Esophagus muscularis mucosa (tissue), 4 donors: ENCODE results near the gene PSAP. TPM values are rescaled to one million over a fixed set of nuclear protein-coding genes. Genes with fewer than 3 reads are reported as not detected.

Source experiments
- DNase-seq: peaks from one replicate; pipeline ENCODE4 v3.0.0-alpha.2; 2017; ENCODE audit errors: extremely low spot score
- H3K27ac ChIP-seq, 4 donors: fragments of 200-600 bp; sonication (generic); replicated peaks in 1 of 4; 1 replicate in 3 of 4; 2 replicates in 1 of 4; pipeline ENCODE4 v1.5.1; 2016 to 2019; ENCODE audit warnings: mild to moderate bottlenecking in 1 of 4
- H3K27me3 ChIP-seq, 4 donors: fragments of 200-600 bp; sonication (generic); one replicate each; pipeline versions ENCODE4 v1.5.1 to v1.6.0; 2016 to 2019
- H3K36me3 ChIP-seq, 4 donors: fragments of 200-600 bp; sonication (generic); one replicate each; pipeline ENCODE4 v1.5.1; 2016 to 2019
- H3K4me1 ChIP-seq, 4 donors: fragments of 200-600 bp; sonication (generic); one replicate each; pipeline ENCODE4 v1.5.1; 2016 to 2019
- H3K4me3 ChIP-seq, 4 donors: fragments of 200-600 bp; sonication (generic); 1 replicate in 2 of 4; 2 replicates in 2 of 4; pipeline ENCODE4 v1.5.1; 2016 to 2019; ENCODE audit warnings: mild to moderate bottlenecking in 4 of 4, moderate library complexity in 1 of 4
- H3K9me3 ChIP-seq, 4 donors: fragments of 200-600 bp; sonication (generic); 1 replicate in 3 of 4; 2 replicates in 1 of 4; pipeline ENCODE4 v1.5.1; 2016 to 2019
- EP300 ChIP-seq: sonication (generic); formaldehyde crosslinking; IDR thresholded peaks from one replicate; pipeline ENCODE4 v1.6.1; 2017; ENCODE audit warnings: antibody characterized with exemption
- POLR2A ChIP-seq: fragments of 450-650 bp; IDR thresholded peaks from one replicate; pipeline ENCODE4 v1.6.1; 2017; ENCODE audit warnings: antibody characterized with exemption, moderate library complexity, mild to moderate bottlenecking, low read depth
- POLR2AphosphoS5 ChIP-seq, 2 donors: sonication (generic); formaldehyde crosslinking; IDR thresholded peaks; one replicate each; pipeline ENCODE4 v1.6.1; 2017; ENCODE audit warnings: antibody characterized with exemption in 2 of 2
- WGBS: methylation state at CpG from one replicate; pipeline ENCODE4 v1.1.5; 2018; 5-methylcytosine and 5-hydroxymethylcytosine counted together
- intact Hi-C: fragments of 100-400 bp; cut with DNase I; formaldehyde crosslinking; loops from one replicate; pipeline ENCODE4 v1.15.1; 2023
- total RNA-seq, 4 donors: library from RNA; depleted of rRNA; stranded (reverse); fragments of >200 nt; gene quantifications; one replicate each; pipeline versions ENCODE4 v1.1.0 to v1.2.1, GENCODE V29; 2016
- TF ChIP-seq, protein P1 (sequence below), 3 experiments: fragments of 200-600 bp in 2 of 3; fragments of 450-650 bp in 1 of 3; sonication (generic) in 2 of 3; IDR thresholded peaks; one replicate each; pipeline ENCODE4 v1.5.1; 2017 to 2019; ENCODE audit warnings: antibody characterized with exemption in 3 of 3, mild to moderate bottlenecking in 2 of 3, moderate library complexity in 1 of 3

The PSAP gene
- total RNA-seq, 4 donors from 2014 or later = 537 to 740 (median 698) TPM

DNA sequence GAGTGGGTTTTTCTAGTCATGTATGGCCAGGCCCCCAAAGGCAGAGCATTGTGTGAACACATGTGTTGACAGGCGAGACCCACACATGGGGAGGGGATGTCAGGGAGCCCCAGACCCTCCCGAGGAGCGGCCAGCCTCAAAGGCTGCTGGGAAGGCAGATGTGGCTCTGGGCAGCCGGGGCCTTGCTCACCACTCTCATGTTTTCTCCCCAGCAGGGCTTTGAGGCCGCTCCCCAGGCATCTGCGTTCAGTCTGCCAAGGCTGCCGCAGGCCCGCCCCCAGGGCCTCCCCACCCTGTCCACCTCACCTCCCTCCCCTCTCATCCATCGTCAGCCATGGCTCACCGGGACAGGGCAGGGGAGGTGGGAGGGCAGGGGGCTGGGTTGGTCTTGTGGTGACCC, 61.2 kb downstream of the PSAP start:
- H3K27ac ChIP-seq = no peak overlapping the region
- no peaks in the 10 kb centered on the region for H3K27me3 ChIP-seq
- 76% methylated on average over 3 of the region's 10 CpGs for WGBS
- peaks cover 0 to 6% (median 0%) of the 10 kb centered on the region in 4 donors for H3K36me3 ChIP-seq
- TF ChIP-seq, protein P1, sequence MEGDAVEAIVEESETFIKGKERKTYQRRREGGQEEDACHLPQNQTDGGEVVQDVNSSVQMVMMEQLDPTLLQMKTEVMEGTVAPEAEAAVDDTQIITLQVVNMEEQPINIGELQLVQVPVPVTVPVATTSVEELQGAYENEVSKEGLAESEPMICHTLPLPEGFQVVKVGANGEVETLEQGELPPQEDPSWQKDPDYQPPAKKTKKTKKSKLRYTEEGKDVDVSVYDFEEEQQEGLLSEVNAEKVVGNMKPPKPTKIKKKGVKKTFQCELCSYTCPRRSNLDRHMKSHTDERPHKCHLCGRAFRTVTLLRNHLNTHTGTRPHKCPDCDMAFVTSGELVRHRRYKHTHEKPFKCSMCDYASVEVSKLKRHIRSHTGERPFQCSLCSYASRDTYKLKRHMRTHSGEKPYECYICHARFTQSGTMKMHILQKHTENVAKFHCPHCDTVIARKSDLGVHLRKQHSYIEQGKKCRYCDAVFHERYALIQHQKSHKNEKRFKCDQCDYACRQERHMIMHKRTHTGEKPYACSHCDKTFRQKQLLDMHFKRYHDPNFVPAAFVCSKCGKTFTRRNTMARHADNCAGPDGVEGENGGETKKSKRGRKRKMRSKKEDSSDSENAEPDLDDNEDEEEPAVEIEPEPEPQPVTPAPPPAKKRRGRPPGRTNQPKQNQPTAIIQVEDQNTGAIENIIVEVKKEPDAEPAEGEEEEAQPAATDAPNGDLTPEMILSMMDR (IDR thresholded peaks at IDR 0.05) = no peak
- TF ChIP-seq POLR2A (no peak), POLR2AphosphoS5 (IDR thresholded peaks at IDR 0.05) (no peak)
- intact Hi-C loops = no loop called here
- no peaks in the 10 kb centered on the region for H3K9me3 ChIP-seq
- no peak overlapping the region for H3K4me3 ChIP-seq
- DNase-seq = no peak
- no peaks in the 10 kb centered on the region for H3K4me1 ChIP-seq

DNA sequence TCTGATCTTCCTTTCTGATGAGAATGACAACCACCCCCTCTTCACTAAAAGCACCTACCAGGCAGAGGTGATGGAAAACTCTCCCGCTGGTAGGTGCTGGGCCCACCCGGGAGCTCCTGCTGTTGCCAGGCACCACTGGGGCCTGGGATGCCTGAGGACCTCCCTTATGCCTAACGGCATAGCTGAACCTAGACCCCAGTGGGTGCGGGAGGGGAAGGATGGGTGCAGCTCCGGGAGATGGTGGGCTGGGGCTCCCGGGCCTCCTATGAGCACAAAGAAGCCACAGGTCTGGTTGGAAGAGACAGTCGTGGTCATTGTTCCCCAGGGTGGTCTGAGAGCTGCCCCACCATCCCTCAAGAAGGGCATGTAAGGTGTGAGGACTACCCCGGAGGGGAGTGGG, 62.1 kb downstream of the PSAP start:
- H3K36me3 ChIP-seq = peaks cover 0 to 6% (median 0%) of the 10 kb centered on the region in 4 donors
- H3K4me1 ChIP-seq = no peaks in the 10 kb centered on the region
- TF ChIP-seq EP300 (no peak), POLR2A (no peak), POLR2AphosphoS5 (IDR thresholded peaks at IDR 0.05) (no peak)
- TF ChIP-seq, protein P1 (IDR thresholded peaks at IDR 0.05) = no peak
- no peaks in the 10 kb centered on the region for H3K27me3 ChIP-seq
- no peak overlapping the region for H3K27ac ChIP-seq
- H3K9me3 ChIP-seq = no peaks in the 10 kb centered on the region
- intact Hi-C loops = no loop called here
- no peak for DNase-seq
- 85% methylated on average over 4 of the region's 8 CpGs for WGBS
- no peak overlapping the region for H3K4me3 ChIP-seq

DNA sequence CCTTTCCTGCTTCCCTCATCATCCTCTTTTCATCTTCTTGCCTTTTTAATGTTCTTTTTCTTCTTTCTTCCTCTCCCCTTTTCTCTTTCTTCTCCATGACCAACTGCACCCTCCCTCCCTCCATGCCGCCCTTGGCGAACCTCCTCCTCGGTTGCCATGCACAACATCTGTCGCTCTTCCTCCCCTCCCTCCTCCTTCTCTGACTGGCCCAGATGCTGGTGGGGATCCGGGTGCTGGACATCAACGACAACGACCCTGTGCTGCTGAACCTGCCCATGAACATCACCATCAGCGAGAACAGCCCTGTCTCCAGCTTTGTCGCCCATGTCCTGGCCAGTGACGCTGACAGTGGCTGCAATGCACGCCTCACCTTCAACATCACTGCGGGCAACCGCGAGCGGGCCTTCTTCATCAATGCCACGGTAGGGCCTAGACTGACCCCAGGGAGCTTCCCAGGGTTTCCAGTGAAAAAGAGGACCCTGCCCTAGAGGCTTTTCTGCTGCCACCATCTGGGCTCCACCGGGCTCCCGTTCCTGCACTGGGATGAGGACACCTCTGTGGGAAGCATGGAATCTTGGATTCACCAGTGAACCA, 66.3 kb downstream of the PSAP start:
- TF ChIP-seq POLR2AphosphoS5 (IDR thresholded peaks at IDR 0.05) (no peak), EP300 (no peak), POLR2A (no peak)
- TF ChIP-seq, protein P1 (IDR thresholded peaks at IDR 0.05) = no peak
- H3K9me3 ChIP-seq = no peaks in the 10 kb centered on the region
- peaks cover 6 to 16% (median 11%) of the 10 kb centered on the region in 4 donors for H3K4me1 ChIP-seq
- intact Hi-C loops = no loop called here
- no peak for DNase-seq
- H3K27me3 ChIP-seq = no peaks in the 10 kb centered on the region
- 93% methylated on average over 15 of the region's 18 CpGs for WGBS
- H3K36me3 ChIP-seq = peaks cover 0 to 6% (median 0%) of the 10 kb centered on the region in 4 donors
- H3K27ac ChIP-seq = no peak overlapping the region
- H3K4me3 ChIP-seq = no peak overlapping the region

DNA sequence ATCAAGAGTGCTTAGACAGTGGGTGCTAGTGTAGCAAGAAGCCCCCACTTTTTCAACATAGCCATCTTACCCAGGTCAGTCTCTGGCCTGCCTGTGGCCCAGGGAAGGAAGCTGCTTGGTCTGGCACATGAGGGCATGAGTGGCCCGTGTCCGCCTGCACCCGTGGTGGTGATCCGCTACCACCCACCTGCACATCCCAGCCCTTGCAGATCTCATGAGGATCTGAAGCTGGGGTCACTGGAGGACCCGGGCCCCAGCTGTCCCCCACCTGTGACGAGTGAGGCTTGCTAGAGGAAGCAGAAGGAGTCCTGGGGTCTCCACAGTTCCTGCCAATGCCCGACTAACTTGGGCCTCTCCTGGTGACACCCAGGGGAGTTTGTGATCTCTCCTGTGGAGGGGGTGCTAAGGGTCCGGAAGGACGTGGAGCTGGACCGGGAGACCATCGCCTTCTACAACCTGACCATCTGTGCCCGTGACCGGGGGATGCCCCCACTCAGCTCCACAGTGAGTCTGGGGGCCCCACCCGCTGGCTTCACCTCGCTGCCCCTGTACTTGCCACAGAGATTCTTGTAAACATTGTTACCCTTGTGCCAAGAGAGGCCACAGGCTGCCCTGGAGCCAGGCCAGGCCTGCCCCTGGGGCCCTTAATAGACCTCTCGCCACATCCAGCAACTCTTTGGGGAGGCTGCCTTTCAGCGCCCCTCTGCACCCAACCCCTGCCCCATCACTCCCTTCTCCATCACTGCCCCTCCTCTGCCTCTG, 67.0 kb downstream of the PSAP start:
- TF ChIP-seq EP300 (no peak), POLR2AphosphoS5 (IDR thresholded peaks at IDR 0.05) (no peak), POLR2A (no peak)
- TF ChIP-seq, protein P1 (IDR thresholded peaks at IDR 0.05) = no peak
- intact Hi-C loops = no loop called here
- WGBS = 84% methylated on average over 13 of the region's 17 CpGs
- Histone ChIP-seq H3K4me1 (peaks cover 6 to 16% (median 11%) of the 10 kb centered on the region in 4 donors), H3K27ac (no peak overlapping the region), H3K4me3 (no peak overlapping the region), H3K27me3 (no peaks in the 10 kb centered on the region), H3K9me3 (no peaks in the 10 kb centered on the region), H3K36me3 (peaks cover 0 to 6% (median 0%) of the 10 kb centered on the region in 4 donors)
- no peak for DNase-seq
